B cell (primary cell): ENCODE results near the gene SDC4. TPM values are rescaled to one million over a fixed set of nuclear protein-coding genes. Genes with fewer than 3 reads are reported as not detected.

Experiments used
- ATAC-seq: fragments of 200-7000 bp; cut with Tn5 transposase; one replicate; pipeline ENCODE4 v1.10.0; 2021; ENCODE audit warnings: low read depth, mild to moderate bottlenecking, moderate number of reproducible peaks, moderate library complexity
- CTCF ChIA-PET: fragments of 350-600 bp; sonication (Branson Sonifier 250); formaldehyde crosslinking; loops from one replicate; lab custom pipeline; 2021; ENCODE audit warnings: antibody characterized with exemption, inconsistent platforms; lab: Charles Lee
- POLR2A ChIA-PET: fragments of 350-600 bp; sonication (Branson Sonifier 250); formaldehyde crosslinking; loops from one replicate; lab custom pipeline; 2021; ENCODE audit warnings: antibody characterized with exemption; lab: Charles Lee
- DNase-seq: peaks from one replicate; pipeline ENCODE4 v3.0.0; 2013
- H2AFZ ChIP-seq: 2 replicates; pipeline ENCODE4 v1.6.1; 2012; ENCODE audit warnings: mild to moderate bottlenecking, low read depth, low read length; ENCODE audit not compliant: insufficient read depth, poor library complexity, severe bottlenecking
- H3K27ac ChIP-seq, 2 donors: 1 replicate in 1 of 2; 2 replicates in 1 of 2; pipeline ENCODE4 v1.5.1; 2012 to 2013; ENCODE audit warnings: low read length in 2 of 2, mild to moderate bottlenecking in 2 of 2, moderate library complexity in 1 of 2
- H3K27me3 ChIP-seq, 4 experiments: fragments of 200-600 bp in 1 of 4; sonication (generic) in 1 of 4; replicated peaks in 1 of 4; 1 replicate in 2 of 4; 2 replicates in 2 of 4; pipeline versions ENCODE4 v1.6.1 to v1.7.0; 2013 to 2016; ENCODE audit warnings: low read length in 3 of 4, mild to moderate bottlenecking in 2 of 4, mixed read lengths in 1 of 4, moderate library complexity in 1 of 4; ENCODE audit not compliant: insufficient read depth in 4 of 4, control insufficient read depth in 3 of 4; ENCODE audit errors: control extremely low read depth in 1 of 4
- H3K36me3 ChIP-seq, 2 experiments: replicated peaks in 1 of 2; 1 replicate in 1 of 2; 2 replicates in 1 of 2; pipeline versions ENCODE4 v1.6.1 to v1.7.1; 2013; ENCODE audit warnings: low read length in 1 of 2; ENCODE audit not compliant: insufficient read depth in 2 of 2, control insufficient read depth in 1 of 2; ENCODE audit errors: control extremely low read depth in 1 of 2, extremely low read depth in 1 of 2
- H3K4me1 ChIP-seq, 2 donors: fragments of 200-600 bp in 1 of 2; sonication (generic) in 1 of 2; 1 replicate in 1 of 2; 2 replicates in 1 of 2; pipeline versions ENCODE4 v1.5.1 to v1.6.1; 2013 to 2017; ENCODE audit warnings: low read length in 2 of 2; ENCODE audit not compliant: control insufficient read depth in 2 of 2, insufficient read depth in 2 of 2
- H3K4me2 ChIP-seq: replicated peaks from 2 replicates; pipeline ENCODE3; 2012; ENCODE audit warnings: mild to moderate bottlenecking, low read depth, low read length; ENCODE audit not compliant: poor library complexity, severe bottlenecking
- H3K4me3 ChIP-seq, 5 experiments: fragments of 200-600 bp in 1 of 5; sonication (generic) in 1 of 5; 1 replicate in 3 of 5; 2 replicates in 2 of 5; pipeline versions ENCODE4 v1.5.1 to v1.7.0; 2011 to 2016; ENCODE audit warnings: low read length in 4 of 5, mild to moderate bottlenecking in 4 of 5, low read depth in 2 of 5, control low read depth in 1 of 5, moderate library complexity in 1 of 5; ENCODE audit not compliant: insufficient read depth in 1 of 5; ENCODE audit errors: control extremely low read depth in 1 of 5, extremely low read depth in 1 of 5
- H3K79me2 ChIP-seq: fragments of 200-600 bp; sonication (generic); one replicate; pipeline ENCODE4 v1.6.0; 2016; ENCODE audit warnings: low read length; ENCODE audit not compliant: control insufficient read depth, insufficient read depth
- H3K9ac ChIP-seq: fragments of 200-600 bp; sonication (generic); 2 replicates; pipeline ENCODE4 v1.6.1; 2017; ENCODE audit warnings: mild to moderate bottlenecking, low read length, moderate library complexity
- H3K9me3 ChIP-seq, 3 donors: one replicate each; pipeline versions ENCODE4 v1.6.1 to v1.7.1; 2013; ENCODE audit warnings: low read length in 2 of 3; ENCODE audit not compliant: control insufficient read depth in 2 of 3, insufficient read depth in 1 of 3; ENCODE audit errors: control extremely low read depth in 1 of 3
- H4K20me1 ChIP-seq: 2 replicates; pipeline ENCODE4 v1.6.0; 2012; ENCODE audit warnings: mild to moderate bottlenecking, low read length; ENCODE audit not compliant: insufficient read depth, control insufficient read depth, poor library complexity, severe bottlenecking
- H3K27ac Mint-ChIP-seq: one replicate; pipeline ENCODE4 v1.8.0; 2021; ENCODE audit warnings: mixed read lengths
- H3K27me3 Mint-ChIP-seq: one replicate; pipeline ENCODE4 v1.8.0; 2021; ENCODE audit warnings: mixed read lengths
- H3K4me1 Mint-ChIP-seq: one replicate; pipeline ENCODE4 v1.8.0; 2021; ENCODE audit warnings: mixed read lengths
- H3K4me3 Mint-ChIP-seq: one replicate; pipeline ENCODE4 v1.8.0; 2021; ENCODE audit warnings: mixed read lengths
- H3K9me3 Mint-ChIP-seq: one replicate; pipeline ENCODE4 v1.8.0; 2022; ENCODE audit warnings: mixed read lengths; ENCODE audit not compliant: insufficient read depth
- CTCF ChIP-seq: fragments of 200-600 bp; IDR thresholded peaks from one replicate; pipeline ENCODE4 v1.8.0; 2022; ENCODE audit warnings: antibody characterized with exemption, mild to moderate bottlenecking
- EZH2 ChIP-seq: IDR thresholded peaks from 2 replicates; pipeline ENCODE4 v1.6.1; 2012; ENCODE audit warnings: borderline replicate concordance, low read depth, mild to moderate bottlenecking, moderate library complexity, low read length; ENCODE audit not compliant: insufficient read depth, poor library complexity, severe bottlenecking
- WGBS: methylation state at CpG from one replicate; pipeline ENCODE4 v1.1.5; 2013; ENCODE audit warnings: missing lambda C conversion rate; ENCODE audit not compliant: insufficient coverage; 5-methylcytosine and 5-hydroxymethylcytosine counted together
- intact Hi-C: fragments of 100-400 bp; cut with micrococcal nuclease; formaldehyde crosslinking; loops from one replicate; pipeline ENCODE4 v1.10.0; 2022
- polyA plus RNA-seq: library from polyadenylated mRNA; depleted of rRNA; stranded (reverse); fragments of >200 nt; gene quantifications from 2 replicates; pipeline ENCODE4 v1.2.3, GENCODE V29; 2012
- total RNA-seq, 2 donors: library from RNA; stranded (reverse); fragments of 120-200 nt in 1 of 2; gene quantifications; 1 replicate in 1 of 2; 2 replicates in 1 of 2; pipeline versions ENCODE4 v1.2.3 to v1.2.4, GENCODE V29; 2013 to 2022

The SDC4 gene
- total and polyA plus RNA-seq, 2 donors (not counting 1 experiment from before 2014, with no cell fraction given) = 0.04 TPM; not detected in 1

GRCh38 chr20:45282700-45283550 is 65.3 kb downstream of the SDC4 start:
- Mint-ChIP-seq H3K9me3 (no peaks in the 10 kb centered on the region), H3K27ac (no peak overlapping the region), H3K27me3 (peaks cover 55% of the 10 kb centered on the region), H3K4me3 (no peak overlapping the region), H3K4me1 (no peaks in the 10 kb centered on the region)
- no peak overlapping the region for H3K4me3 ChIP-seq
- H3K4me2 ChIP-seq = no peak overlapping the region
- no peaks in the 10 kb centered on the region for H4K20me1 ChIP-seq
- no peak overlapping the region for H3K27ac ChIP-seq
- no peaks in the 10 kb centered on the region for H3K79me2 ChIP-seq
- TF ChIP-seq EZH2 (no peak), CTCF (no peak)
- POLR2A ChIA-PET = no interaction called here
- 83% methylated on average over 3 of the region's 7 CpGs for WGBS
- DNase-seq = no peak
- no peaks in the 10 kb centered on the region for H3K9me3 ChIP-seq
- no peak for ATAC-seq
- no peak overlapping the region for H2AFZ ChIP-seq
- H3K9ac ChIP-seq = no peak overlapping the region
- no peaks in the 10 kb centered on the region for H3K36me3 ChIP-seq
- intact Hi-C loops = no loop called here
- H3K27me3 ChIP-seq = peaks cover 0 to 11% (median 0%) of the 10 kb centered on the region in 4 experiments
- CTCF ChIA-PET = interaction anchor here (0.7 to 2.1 kb wide), 4 partner anchors 9 to 29 kb away, joined by 3 to 14 read pairs (median 4); no protein-coding TSS in a partner anchor
- H3K4me1 ChIP-seq = no peaks in the 10 kb centered on the region

GRCh38 chr20:45279992-45280391 is 68.2 kb downstream of the SDC4 start:
- TF ChIP-seq EZH2 = no peak
- no peak for TF ChIP-seq CTCF
- WGBS = 100% methylated on average over 1 of the region's 1 CpG
- H4K20me1 ChIP-seq = no peaks in the 10 kb centered on the region
- no peaks in the 10 kb centered on the region for H3K4me1 ChIP-seq
- no peaks in the 10 kb centered on the region for H3K9me3 ChIP-seq
- no peaks in the 10 kb centered on the region for H3K9me3 Mint-ChIP-seq
- DNase-seq (no peak), ATAC-seq (no peak)
- H3K27ac ChIP-seq = no peak overlapping the region
- H3K27ac Mint-ChIP-seq = no peak overlapping the region
- H3K4me1 Mint-ChIP-seq = no peaks in the 10 kb centered on the region
- H3K4me3 Mint-ChIP-seq = no peak overlapping the region
- no peak overlapping the region for H3K4me3 ChIP-seq
- H3K9ac ChIP-seq = no peak overlapping the region
- H3K27me3 Mint-ChIP-seq = peaks cover 57% of the 10 kb centered on the region
- H3K4me2 ChIP-seq = no peak overlapping the region
- ChIA-PET POLR2A (no interaction called here), CTCF (interaction anchor here (1.0 to 1.4 kb wide), 2 partner anchors 11 to 14 kb away, joined by 3 to 4 read pairs; no protein-coding TSS in a partner anchor)
- no peaks in the 10 kb centered on the region for H3K79me2 ChIP-seq
- no peaks in the 10 kb centered on the region for H3K36me3 ChIP-seq
- H2AFZ ChIP-seq = no peak overlapping the region
- intact Hi-C loops = no loop called here
- H3K27me3 ChIP-seq = peaks cover 0 to 9% (median 2%) of the 10 kb centered on the region in 4 experiments
